DND-41 (cell line): ENCODE measurements around the gene EPHB1.

Source experiments
- ATAC-seq: fragments of 200-7000 bp; cut with Tn5 transposase; 3 replicates; pipeline ENCODE4 v1.9.1; 2021; ENCODE audit warnings: low read depth; ENCODE audit not compliant: insufficient read depth
- DNase-seq: peaks from one replicate; pipeline ENCODE4 v3.0.0-alpha.2; 2020
- H2AFZ ChIP-seq: 2 replicates; pipeline ENCODE4 v1.6.0; 2012; ENCODE audit warnings: low read depth, low read length
- H3K27ac ChIP-seq: 2 replicates; pipeline ENCODE4 v1.5.1; 2012; ENCODE audit warnings: low read length, inconsistent platforms
- H3K27me3 ChIP-seq: fragments of 200-600 bp; sonication (generic); 2 replicates; pipeline ENCODE4 v1.6.0; 2012; ENCODE audit warnings: low read length, mild to moderate bottlenecking, inconsistent platforms; ENCODE audit not compliant: insufficient read depth, poor library complexity
- H3K36me3 ChIP-seq: 2 replicates; pipeline ENCODE4 v1.5.1; 2012; ENCODE audit warnings: low read length, inconsistent platforms; ENCODE audit not compliant: insufficient read depth
- H3K4me1 ChIP-seq: 2 replicates; pipeline ENCODE4 v1.5.1; 2012; ENCODE audit warnings: mild to moderate bottlenecking, low read length; ENCODE audit not compliant: insufficient read depth
- H3K4me2 ChIP-seq: 2 replicates; pipeline ENCODE4 v1.6.0; 2012; ENCODE audit warnings: mild to moderate bottlenecking, moderate library complexity, low read length, inconsistent platforms; ENCODE audit not compliant: insufficient read depth
- H3K4me3 ChIP-seq, 2 experiments: fragments of 200-600 bp in 1 of 2; shearing (Covaris generic) in 1 of 2; 2 replicates each; pipeline ENCODE4 v1.5.1; 2012 to 2016; ENCODE audit warnings: inconsistent platforms in 2 of 2, low read length in 2 of 2, mild to moderate bottlenecking in 2 of 2, low read depth in 1 of 2, moderate library complexity in 1 of 2
- H3K79me2 ChIP-seq: 2 replicates; pipeline ENCODE4 v1.6.0; 2012; ENCODE audit warnings: low read length, inconsistent platforms; ENCODE audit not compliant: insufficient read depth
- H3K9ac ChIP-seq: 2 replicates; pipeline ENCODE4 v1.6.0; 2012; ENCODE audit warnings: low read depth, mild to moderate bottlenecking, inconsistent platforms, low read length, moderate library complexity
- H3K9me3 ChIP-seq: 2 replicates; pipeline ENCODE4 v1.5.1; 2012; ENCODE audit warnings: low read length, moderate library complexity, mild to moderate bottlenecking, inconsistent platforms; ENCODE audit not compliant: insufficient read depth, severe bottlenecking
- H4K20me1 ChIP-seq: 2 replicates; pipeline ENCODE4 v1.6.0; 2012; ENCODE audit warnings: low read length; ENCODE audit not compliant: insufficient read depth
- EZH2 ChIP-seq: IDR thresholded peaks from 3 replicates; pipeline ENCODE4 v1.6.1; 2012; ENCODE audit warnings: borderline replicate concordance, low read depth, mild to moderate bottlenecking, moderate library complexity, low read length, inconsistent platforms; ENCODE audit not compliant: severe bottlenecking
- TF ChIP-seq, protein P1 (sequence below): IDR thresholded peaks from 2 replicates; pipeline ENCODE4 v1.5.1; 2012; ENCODE audit warnings: borderline replicate concordance, low read length, moderate library complexity, mild to moderate bottlenecking; ENCODE audit not compliant: poor library complexity, severe bottlenecking; ENCODE audit errors: extremely low read depth

EPHB1 gene

DNA sequence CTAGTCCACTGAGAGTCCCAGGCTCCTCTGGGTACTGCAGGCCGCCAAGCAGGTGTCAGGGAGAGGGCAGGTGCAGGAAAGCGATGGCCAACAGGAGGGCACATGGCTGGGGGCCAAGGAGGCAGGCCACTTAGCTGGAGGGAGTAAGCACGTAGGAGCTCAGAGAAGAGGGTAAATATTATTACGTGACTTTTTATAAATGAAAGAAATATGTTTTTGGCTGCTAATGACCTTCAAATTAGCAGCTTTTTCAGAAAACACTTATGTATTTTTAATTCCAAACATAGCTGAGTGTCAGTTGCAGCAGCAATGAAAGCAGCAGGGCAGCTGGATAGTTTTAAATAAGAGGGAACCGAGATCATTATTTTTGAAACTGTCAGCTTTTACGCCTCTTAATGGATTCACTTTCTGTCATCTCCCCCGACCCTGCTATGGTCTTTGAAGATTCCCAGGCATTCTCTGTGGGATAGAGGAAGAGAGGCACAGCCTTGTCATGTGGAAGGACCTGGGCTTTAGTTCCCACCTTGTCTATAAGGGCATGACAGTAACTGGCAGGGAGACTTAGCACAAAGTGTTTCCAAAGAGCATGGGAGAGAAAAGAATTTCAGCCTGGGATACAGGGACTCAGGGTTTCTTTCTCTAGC, 477.1 kb downstream of the EPHB1 start:
- H3K27ac ChIP-seq, result no peak overlapping the region
- DNase-seq (no peak), ATAC-seq (no peak)
- H3K4me1 ChIP-seq, result no peaks in the 10 kb centered on the region
- no peak overlapping the region for H3K4me3 ChIP-seq
- no peaks in the 10 kb centered on the region for H4K20me1 ChIP-seq
- H3K9me3 ChIP-seq, result no peaks in the 10 kb centered on the region
- H3K36me3 ChIP-seq, result no peaks in the 10 kb centered on the region
- H3K27me3 ChIP-seq, result peaks cover 3% of the 10 kb centered on the region
- H2AFZ ChIP-seq, result no peak overlapping the region
- H3K4me2 ChIP-seq, result no peak overlapping the region
- H3K79me2 ChIP-seq, result no peaks in the 10 kb centered on the region
- no peak overlapping the region for H3K9ac ChIP-seq
- TF ChIP-seq, protein P1, sequence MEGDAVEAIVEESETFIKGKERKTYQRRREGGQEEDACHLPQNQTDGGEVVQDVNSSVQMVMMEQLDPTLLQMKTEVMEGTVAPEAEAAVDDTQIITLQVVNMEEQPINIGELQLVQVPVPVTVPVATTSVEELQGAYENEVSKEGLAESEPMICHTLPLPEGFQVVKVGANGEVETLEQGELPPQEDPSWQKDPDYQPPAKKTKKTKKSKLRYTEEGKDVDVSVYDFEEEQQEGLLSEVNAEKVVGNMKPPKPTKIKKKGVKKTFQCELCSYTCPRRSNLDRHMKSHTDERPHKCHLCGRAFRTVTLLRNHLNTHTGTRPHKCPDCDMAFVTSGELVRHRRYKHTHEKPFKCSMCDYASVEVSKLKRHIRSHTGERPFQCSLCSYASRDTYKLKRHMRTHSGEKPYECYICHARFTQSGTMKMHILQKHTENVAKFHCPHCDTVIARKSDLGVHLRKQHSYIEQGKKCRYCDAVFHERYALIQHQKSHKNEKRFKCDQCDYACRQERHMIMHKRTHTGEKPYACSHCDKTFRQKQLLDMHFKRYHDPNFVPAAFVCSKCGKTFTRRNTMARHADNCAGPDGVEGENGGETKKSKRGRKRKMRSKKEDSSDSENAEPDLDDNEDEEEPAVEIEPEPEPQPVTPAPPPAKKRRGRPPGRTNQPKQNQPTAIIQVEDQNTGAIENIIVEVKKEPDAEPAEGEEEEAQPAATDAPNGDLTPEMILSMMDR, result no peak
- TF ChIP-seq EZH2, result no peak

DNA sequence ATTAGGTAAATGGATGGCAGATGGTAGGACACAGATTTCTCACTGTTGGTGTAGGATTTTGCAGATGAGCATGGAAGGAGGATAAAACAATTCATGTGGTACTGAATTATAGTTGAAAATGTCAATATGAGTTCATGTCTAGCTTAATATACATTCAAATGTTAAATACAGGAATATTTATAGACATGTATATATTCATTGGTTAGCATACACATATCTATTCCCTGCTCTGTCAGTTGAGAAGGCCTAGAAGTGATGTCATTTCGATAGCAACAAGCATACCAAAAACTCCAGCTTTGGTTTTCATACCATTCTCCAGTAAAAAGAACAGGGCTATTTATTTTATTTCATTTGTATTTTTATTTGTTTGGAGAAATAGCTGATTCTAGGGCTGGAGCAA, 497.1 kb downstream of the EPHB1 start:
- Histone ChIP-seq H3K36me3 (no peaks in the 10 kb centered on the region), H3K9me3 (no peaks in the 10 kb centered on the region), H3K27ac (no peak overlapping the region), H2AFZ (no peak overlapping the region), H4K20me1 (no peaks in the 10 kb centered on the region), H3K4me3 (no peak overlapping the region), H3K9ac (no peak overlapping the region), H3K79me2 (no peaks in the 10 kb centered on the region), H3K4me2 (no peak overlapping the region), H3K27me3 (peaks cover 3% of the 10 kb centered on the region), H3K4me1 (no peaks in the 10 kb centered on the region)
- DNase-seq (no peak), ATAC-seq (no peak)
- TF ChIP-seq EZH2, result no peak
- TF ChIP-seq, protein P1, result no peak

- H4K20me1 ChIP-seq, result no peaks in the 10 kb centered on the region
- no peaks in the 10 kb centered on the region for H3K9me3 ChIP-seq
- no peaks in the 10 kb centered on the region for H3K4me1 ChIP-seq
- H3K27me3 ChIP-seq, result peaks cover under 1% of the 10 kb centered on the region
- no peak for DNase-seq
- no peak overlapping the region for H3K4me2 ChIP-seq
- no peaks in the 10 kb centered on the region for H3K79me2 ChIP-seq
- H3K4me3 ChIP-seq, result no peak overlapping the region
- TF ChIP-seq EZH2, result no peak
- no peak overlapping the region for H3K9ac ChIP-seq
- H3K27ac ChIP-seq, result no peak overlapping the region
- H3K36me3 ChIP-seq, result no peaks in the 10 kb centered on the region
- ATAC-seq, result no peak
- no peak overlapping the region for H2AFZ ChIP-seq
These were observed 506.6 kb downstream of the EPHB1 start for GRCh38 chr3:135301670-135302069.

- H4K20me1 ChIP-seq, result no peaks in the 10 kb centered on the region
- no peak overlapping the region for H3K4me3 ChIP-seq
- no peak overlapping the region for H3K4me2 ChIP-seq
- H3K27ac ChIP-seq, result no peak overlapping the region
- TF ChIP-seq, protein P1, result no peak
- no peak for TF ChIP-seq EZH2
- no peak for DNase-seq
- ATAC-seq, result no peak
- no peaks in the 10 kb centered on the region for H3K9me3 ChIP-seq
- H3K36me3 ChIP-seq, result no peaks in the 10 kb centered on the region
- no peaks in the 10 kb centered on the region for H3K79me2 ChIP-seq
- H3K9ac ChIP-seq, result no peak overlapping the region
- H3K27me3 ChIP-seq, result no peaks in the 10 kb centered on the region
- H2AFZ ChIP-seq, result no peak overlapping the region
- no peaks in the 10 kb centered on the region for H3K4me1 ChIP-seq
These were observed 509.3 kb downstream of the EPHB1 start for GRCh38 chr3:135304378-135304777.
